Karpas-422 (cell line): ENCODE data around the gene EPHB1. TPM values are rescaled to one million over a fixed set of nuclear protein-coding genes. Genes with fewer than 3 reads are reported as not detected.

Experiments used
- DNase-seq: peaks from one replicate; pipeline ENCODE4 v3.0.0-alpha.2; 2015
- H2AFZ ChIP-seq: fragments of 200-600 bp; sonication (generic); 2 replicates; pipeline ENCODE4 v1.6.1; 2014; ENCODE audit warnings: antibody characterized with exemption, low read length, mixed read lengths
- H3K27ac ChIP-seq: fragments of 200-600 bp; sonication (generic); 2 replicates; pipeline ENCODE4 v1.5.1; 2014; ENCODE audit warnings: mild to moderate bottlenecking, low read length, moderate library complexity
- H3K27me3 ChIP-seq: fragments of 200-600 bp; sonication (generic); 2 replicates; pipeline ENCODE4 v1.6.1; 2014; ENCODE audit warnings: low read length, mixed read lengths
- H3K36me3 ChIP-seq: fragments of 200-600 bp; sonication (generic); 2 replicates; pipeline ENCODE4 v1.6.1; 2014; ENCODE audit warnings: low read length, mixed read lengths; ENCODE audit not compliant: insufficient read depth
- H3K4me1 ChIP-seq: fragments of 200-600 bp; sonication (generic); 2 replicates; pipeline ENCODE4 v1.6.1; 2014; ENCODE audit warnings: mild to moderate bottlenecking, low read length, mixed read lengths
- H3K4me2 ChIP-seq: fragments of 200-600 bp; sonication (generic); 2 replicates; pipeline ENCODE4 v1.6.1; 2014; ENCODE audit warnings: low read length, low read depth, mild to moderate bottlenecking; ENCODE audit not compliant: poor library complexity, severe bottlenecking
- H3K4me3 ChIP-seq: fragments of 200-600 bp; sonication (generic); 2 replicates; pipeline ENCODE4 v1.5.1; 2014; ENCODE audit warnings: mild to moderate bottlenecking, antibody characterized with exemption, low read length, mixed read lengths
- H3K79me2 ChIP-seq: fragments of 200-600 bp; sonication (generic); 2 replicates; pipeline ENCODE4 v1.6.1; 2014; ENCODE audit warnings: mild to moderate bottlenecking, low read length, mixed read lengths
- H3K9ac ChIP-seq: fragments of 200-600 bp; sonication (generic); 2 replicates; pipeline ENCODE4 v1.6.0; 2014; ENCODE audit warnings: low read length
- H3K9me2 ChIP-seq: fragments of 200-600 bp; sonication (generic), shearing (Covaris generic); replicated peaks from 2 replicates; pipeline ENCODE4 v1.6.0; 2014; ENCODE audit warnings: mild to moderate bottlenecking, low read length, moderate library complexity; ENCODE audit not compliant: insufficient read depth
- H3K9me3 ChIP-seq: fragments of 300-700, 200-600 bp; sonication (generic); 2 replicates; pipeline ENCODE4 v1.6.1; 2014; ENCODE audit warnings: low read length, mixed read lengths
- H4K20me1 ChIP-seq: fragments of 200-600 bp; sonication (generic); 2 replicates; pipeline ENCODE4 v1.6.1; 2014; ENCODE audit warnings: mild to moderate bottlenecking, antibody characterized with exemption, low read length, low read depth; ENCODE audit not compliant: insufficient read depth
- total RNA-seq: library from RNA; depleted of rRNA; stranded (reverse); fragments of >200 nt; shearing (Covaris generic); gene quantifications from 2 replicates; pipeline ENCODE4 v1.2.3, GENCODE V29; 2014; ENCODE audit warnings: low replicate concordance

The EPHB1 gene
- total RNA-seq, 1 experiment from 2014 or later, result 24.1 TPM

DNA sequence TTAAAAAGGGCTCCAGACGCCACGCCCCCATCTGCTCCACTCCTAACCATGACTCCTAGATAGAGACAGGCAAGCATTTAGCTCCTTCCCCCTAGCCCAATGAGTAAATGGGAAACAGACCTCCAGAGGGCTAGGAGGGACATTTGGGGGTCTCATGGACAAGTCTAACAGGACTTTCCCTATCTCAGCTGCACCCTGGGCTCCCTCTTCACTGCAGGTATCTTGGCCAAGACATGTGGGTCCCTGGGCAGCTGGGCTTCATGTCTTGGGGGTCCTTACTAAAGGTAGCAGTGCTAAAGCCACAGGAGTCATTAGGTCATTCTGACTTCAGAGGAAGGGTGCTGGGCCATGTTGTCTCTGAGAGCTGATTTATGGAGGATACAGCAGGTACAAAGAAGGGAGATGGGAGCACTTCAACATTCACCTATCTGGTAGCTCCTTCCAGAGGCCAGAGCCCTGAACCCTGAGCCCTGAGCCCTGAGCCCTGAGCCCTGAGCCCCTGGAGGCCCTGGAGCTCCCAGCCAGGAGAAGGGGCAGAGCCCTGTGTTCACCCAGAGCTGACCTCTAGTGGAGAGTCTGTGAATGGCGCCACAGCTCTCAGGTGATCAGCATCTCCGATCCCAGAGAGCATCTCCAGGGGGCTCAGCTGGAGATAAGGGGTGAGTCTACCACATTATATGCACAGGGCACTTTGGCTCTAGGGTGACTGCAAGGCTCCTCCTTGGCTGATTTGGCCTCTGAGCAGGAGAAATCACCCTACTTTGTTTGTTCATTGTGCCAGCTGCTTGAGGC, 40.1 kb upstream of the EPHB1 start:
- peak; percentile 84 for DNase-seq
- H2AFZ ChIP-seq, result no peak overlapping the region
- H3K27ac ChIP-seq, result no peak overlapping the region
- no peaks in the 10 kb centered on the region for H3K79me2 ChIP-seq
- H3K4me2 ChIP-seq, result no peak overlapping the region
- no peak overlapping the region for H3K9ac ChIP-seq
- H3K9me3 ChIP-seq, result no peaks in the 10 kb centered on the region
- H4K20me1 ChIP-seq, result no peaks in the 10 kb centered on the region
- H3K36me3 ChIP-seq, result no peaks in the 10 kb centered on the region
- no peaks in the 10 kb centered on the region for H3K4me1 ChIP-seq
- no peaks in the 10 kb centered on the region for H3K9me2 ChIP-seq
- H3K27me3 ChIP-seq, result no peaks in the 10 kb centered on the region
- H3K4me3 ChIP-seq, result no peak overlapping the region

GRCh38 chr3:134755821-134756220, 39.2 kb upstream of the EPHB1 start:
- Histone ChIP-seq H3K27me3 (no peaks in the 10 kb centered on the region), H3K4me1 (no peaks in the 10 kb centered on the region), H3K36me3 (no peaks in the 10 kb centered on the region), H3K9ac (no peak overlapping the region), H3K9me2 (no peaks in the 10 kb centered on the region), H3K27ac (no peak overlapping the region), H2AFZ (no peak overlapping the region), H3K4me3 (no peak overlapping the region), H3K79me2 (no peaks in the 10 kb centered on the region), H4K20me1 (no peaks in the 10 kb centered on the region), H3K9me3 (no peaks in the 10 kb centered on the region), H3K4me2 (no peak overlapping the region)
- DNase-seq, result no peak

- Histone ChIP-seq H2AFZ (no peak overlapping the region), H3K4me3 (no peak overlapping the region), H3K79me2 (no peaks in the 10 kb centered on the region), H3K27me3 (no peaks in the 10 kb centered on the region), H3K9ac (no peak overlapping the region), H3K4me2 (no peak overlapping the region), H3K9me3 (no peaks in the 10 kb centered on the region), H4K20me1 (no peaks in the 10 kb centered on the region), H3K9me2 (no peaks in the 10 kb centered on the region), H3K36me3 (no peaks in the 10 kb centered on the region), H3K27ac (no peak overlapping the region), H3K4me1 (no peaks in the 10 kb centered on the region)
- no peak for DNase-seq
These were observed 37.5 kb upstream of the EPHB1 start for GRCh38 chr3:134757549-134758069.

DNA sequence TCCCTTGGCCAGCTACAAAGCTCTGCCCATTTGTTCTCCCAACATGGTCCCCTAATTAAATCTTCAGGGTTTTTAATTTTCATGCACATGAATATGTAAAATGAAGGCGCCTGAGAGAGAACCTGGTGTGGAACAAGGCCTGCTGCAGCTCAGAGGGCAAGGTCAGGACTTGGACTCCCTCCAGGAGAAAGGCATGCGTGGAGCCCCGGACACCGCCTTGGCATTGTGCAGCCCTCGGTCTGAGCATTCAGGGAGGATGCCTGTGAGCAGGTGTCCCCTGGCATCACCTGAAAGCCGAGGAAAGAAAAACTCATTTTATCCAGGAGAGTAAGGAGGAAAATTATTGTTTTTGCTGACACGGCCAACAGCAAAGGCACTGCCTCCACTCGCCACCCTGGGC, 33.8 kb upstream of the EPHB1 start:
- Histone ChIP-seq H2AFZ (no peak overlapping the region), H3K9me3 (no peaks in the 10 kb centered on the region), H4K20me1 (no peaks in the 10 kb centered on the region), H3K27me3 (no peaks in the 10 kb centered on the region), H3K4me2 (no peak overlapping the region), H3K9me2 (no peaks in the 10 kb centered on the region), H3K4me3 (no peak overlapping the region), H3K9ac (no peak overlapping the region), H3K36me3 (no peaks in the 10 kb centered on the region), H3K79me2 (no peaks in the 10 kb centered on the region), H3K27ac (no peak overlapping the region), H3K4me1 (no peaks in the 10 kb centered on the region)
- no peak for DNase-seq

DNA sequence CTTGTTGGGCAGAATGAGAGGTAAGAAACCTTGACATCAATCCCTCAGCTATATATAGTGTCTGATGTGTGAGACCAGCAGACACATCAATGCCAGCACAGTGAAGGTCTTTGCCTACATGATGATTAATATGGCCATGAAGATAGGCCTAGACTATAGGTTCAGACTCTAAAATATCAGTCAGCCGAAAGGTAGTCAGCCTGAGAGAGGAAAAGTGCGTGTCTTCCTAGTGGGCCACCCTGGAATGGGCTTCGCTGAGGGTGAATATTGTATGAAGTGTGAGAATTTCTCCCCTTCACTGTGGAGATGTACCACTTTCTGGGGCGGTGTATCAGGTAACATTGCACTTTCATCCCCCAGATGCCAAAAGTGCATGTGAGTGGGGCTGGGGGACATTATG, 33.0 kb upstream of the EPHB1 start:
- Histone ChIP-seq H3K4me1 (no peaks in the 10 kb centered on the region), H3K27me3 (no peaks in the 10 kb centered on the region), H3K27ac (no peak overlapping the region), H3K9ac (no peak overlapping the region), H2AFZ (no peak overlapping the region), H3K9me2 (no peaks in the 10 kb centered on the region), H3K9me3 (no peaks in the 10 kb centered on the region), H3K4me3 (no peak overlapping the region), H4K20me1 (no peaks in the 10 kb centered on the region), H3K4me2 (no peak overlapping the region), H3K79me2 (no peaks in the 10 kb centered on the region), H3K36me3 (no peaks in the 10 kb centered on the region)
- DNase-seq, result no peak

DNA sequence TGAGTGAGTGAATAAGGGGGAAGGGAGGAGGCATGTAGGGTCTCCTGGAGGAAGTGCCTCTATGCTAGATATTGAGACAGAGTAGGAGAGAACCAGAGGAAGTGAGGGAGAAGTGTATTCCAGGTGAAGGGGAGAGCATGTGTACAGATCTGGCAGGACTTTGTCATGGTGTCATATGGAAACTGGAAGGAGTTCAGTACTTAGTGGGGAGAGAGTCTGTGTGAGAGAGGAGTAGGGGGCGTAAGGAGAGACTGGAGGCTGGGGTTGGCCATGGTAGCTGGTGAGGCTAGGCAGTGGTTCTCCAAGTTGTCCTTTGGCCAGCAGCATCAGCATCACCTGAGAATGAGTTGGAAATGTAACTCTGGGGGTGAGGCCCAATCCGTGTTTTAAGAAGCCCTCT, 29.6 kb upstream of the EPHB1 start:
- Histone ChIP-seq H3K27me3 (no peaks in the 10 kb centered on the region), H4K20me1 (no peaks in the 10 kb centered on the region), H3K9me2 (no peaks in the 10 kb centered on the region), H3K79me2 (no peaks in the 10 kb centered on the region), H3K4me3 (no peak overlapping the region), H3K9me3 (no peaks in the 10 kb centered on the region), H3K9ac (no peak overlapping the region), H2AFZ (no peak overlapping the region), H3K4me1 (no peaks in the 10 kb centered on the region), H3K27ac (no peak overlapping the region), H3K36me3 (no peaks in the 10 kb centered on the region), H3K4me2 (no peak overlapping the region)
- no peak for DNase-seq

GRCh38 chr3:134766290-134766689, 28.8 kb upstream of the EPHB1 start:
- no peaks in the 10 kb centered on the region for H3K79me2 ChIP-seq
- H3K9ac ChIP-seq, result no peak overlapping the region
- no peak overlapping the region for H3K4me3 ChIP-seq
- no peak overlapping the region for H2AFZ ChIP-seq
- H3K4me1 ChIP-seq, result no peaks in the 10 kb centered on the region
- no peak overlapping the region for H3K27ac ChIP-seq
- no peaks in the 10 kb centered on the region for H3K9me3 ChIP-seq
- H4K20me1 ChIP-seq, result no peaks in the 10 kb centered on the region
- H3K36me3 ChIP-seq, result no peaks in the 10 kb centered on the region
- no peaks in the 10 kb centered on the region for H3K27me3 ChIP-seq
- no peaks in the 10 kb centered on the region for H3K9me2 ChIP-seq
- DNase-seq, result no peak
- H3K4me2 ChIP-seq, result no peak overlapping the region

DNA sequence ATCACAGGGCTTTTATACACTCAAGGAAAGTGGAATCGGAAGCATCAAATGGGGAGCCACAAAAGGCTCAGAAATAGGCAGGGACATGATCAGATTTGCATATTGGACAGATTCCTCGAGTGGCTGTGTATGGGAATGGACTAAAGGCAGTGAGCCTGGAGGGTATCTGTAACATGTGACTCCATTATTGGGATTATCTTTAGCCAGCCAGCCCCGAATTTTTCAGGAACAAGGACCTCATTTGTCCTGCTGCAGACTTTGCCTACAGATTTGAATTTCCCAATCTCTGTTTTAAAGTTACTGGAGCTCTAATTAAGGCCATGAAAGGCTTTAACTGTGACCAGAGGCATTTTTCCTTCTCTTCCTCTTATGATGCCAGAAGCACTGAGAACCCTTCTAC, 26.9 kb upstream of the EPHB1 start:
- Histone ChIP-seq H3K4me3 (no peak overlapping the region), H3K4me1 (no peaks in the 10 kb centered on the region), H3K79me2 (no peaks in the 10 kb centered on the region), H3K4me2 (no peak overlapping the region), H3K27me3 (no peaks in the 10 kb centered on the region), H4K20me1 (no peaks in the 10 kb centered on the region), H3K36me3 (no peaks in the 10 kb centered on the region), H2AFZ (no peak overlapping the region), H3K9me2 (no peaks in the 10 kb centered on the region), H3K9me3 (no peaks in the 10 kb centered on the region), H3K9ac (no peak overlapping the region), H3K27ac (no peak overlapping the region)
- DNase-seq, result no peak
